Upper lobe of left lung (tissue), 6 donors: Measurements from ENCODE around the gene PACSIN3. TPM values are rescaled to one million over a fixed set of nuclear protein-coding genes. Genes with fewer than 3 reads are reported as not detected.

Source experiments
- ATAC-seq, 2 donors: fragments of 200-7000 bp; cut with Tn5 transposase; one replicate each; pipeline ENCODE4 v1.9.1; 2022; ENCODE audit warnings: mild to moderate bottlenecking in 2 of 2, moderate library complexity in 2 of 2; ENCODE audit not compliant: low FRiP score in 2 of 2
- DNase-seq, 2 donors: peaks; one replicate each; pipeline ENCODE4 v3.0.0-alpha.2; 2019 to 2020
- H3K27ac ChIP-seq, 4 donors: fragments of 200-600 bp; sonication (generic); one replicate each; pipeline ENCODE4 v1.5.1; 2016 to 2019
- H3K27me3 ChIP-seq, 4 donors: fragments of 200-600 bp; sonication (generic); one replicate each; pipeline ENCODE4 v1.5.1; 2017 to 2019
- H3K36me3 ChIP-seq, 4 donors: fragments of 200-600 bp; sonication (generic); one replicate each; pipeline ENCODE4 v1.5.1; 2016 to 2019
- H3K4me1 ChIP-seq, 4 donors: fragments of 200-600 bp; sonication (generic); one replicate each; pipeline ENCODE4 v1.5.1; 2018 to 2019
- H3K4me3 ChIP-seq, 4 donors: fragments of 200-600 bp; sonication (generic); one replicate each; pipeline ENCODE4 v1.5.1; 2017 to 2019; ENCODE audit warnings: mild to moderate bottlenecking in 2 of 4, moderate library complexity in 1 of 4
- H3K9me3 ChIP-seq, 4 donors: fragments of 200-600 bp; sonication (generic); one replicate each; pipeline ENCODE4 v1.5.1; 2018 to 2019
- EP300 ChIP-seq, 4 donors: sonication (generic); formaldehyde crosslinking; IDR thresholded peaks; one replicate each; pipeline ENCODE4 v1.5.1; 2017; ENCODE audit warnings: antibody characterized with exemption in 4 of 4, control low read depth in 2 of 4
- POLR2A ChIP-seq, 4 donors: fragments of 450-650 bp; IDR thresholded peaks; one replicate each; pipeline ENCODE4 v1.5.1; 2016 to 2017; ENCODE audit warnings: antibody characterized with exemption in 4 of 4, mild to moderate bottlenecking in 2 of 4
- POLR2AphosphoS5 ChIP-seq, 2 donors: sonication (generic); formaldehyde crosslinking; IDR thresholded peaks; one replicate each; pipeline ENCODE4 v1.5.1; 2017; ENCODE audit warnings: antibody characterized with exemption in 2 of 2
- WGBS, 2 donors: methylation state at CpG; one replicate each; pipeline ENCODE4 v1.1.5; 2017 to 2018; 5-methylcytosine and 5-hydroxymethylcytosine counted together
- total RNA-seq, 6 donors: library from RNA; depleted of rRNA in 4 of 6; stranded (reverse); fragments of >200 nt in 4 of 6; gene quantifications; one replicate each; pipeline versions ENCODE4 v1.1.0 to v1.2.1, GENCODE V29; 2016 to 2021
- TF ChIP-seq, protein P1 (sequence below), 6 experiments: fragments of 450-650 bp in 4 of 6; fragments of 200-600 bp in 2 of 6; sonication (generic) in 2 of 6; IDR thresholded peaks; one replicate each; pipeline ENCODE4 v1.5.1; 2016 to 2019; ENCODE audit warnings: antibody characterized with exemption in 6 of 6
- donor health status: DM: no; HTN: no; CAD: no; lungs with moderate emphysema.
- donor health status: DM: no; HTN: yes; CAD: no; lungs with severe emphysema.

The PACSIN3 gene
- total RNA-seq, 6 donors from 2014 or later = 26.8 to 97.4 (median 52.8) TPM

DNA sequence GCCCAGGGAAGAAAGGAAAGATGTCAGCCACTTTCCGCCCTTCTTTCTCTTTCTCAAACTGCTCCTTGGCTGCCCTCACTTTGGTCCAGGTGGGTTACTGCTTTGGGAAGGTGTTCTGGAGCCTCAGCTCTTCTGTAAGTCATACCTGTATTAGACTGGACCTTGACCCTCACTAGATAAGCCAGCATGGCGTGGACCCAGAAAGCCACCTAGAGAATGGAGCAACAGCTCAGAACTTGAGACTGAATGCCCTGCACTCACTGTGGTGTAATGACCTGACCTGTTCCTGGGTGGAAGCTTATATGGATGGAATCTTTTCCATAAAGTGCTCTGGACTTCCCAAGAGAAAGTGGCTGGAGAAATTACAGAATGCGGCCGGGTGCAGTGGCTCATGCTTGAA, 46.8 kb upstream of the PACSIN3 start:
- Histone ChIP-seq H3K4me3 (no peak overlapping the region), H3K4me1 (no peaks in the 10 kb centered on the region), H3K36me3 (peaks cover 0 to 14% (median 8%) of the 10 kb centered on the region in 4 donors), H3K9me3 (no peaks in the 10 kb centered on the region), H3K27me3 (no peaks in the 10 kb centered on the region), H3K27ac (no peak overlapping the region)
- 98 to 100% methylated on average over 4 of the region's 4 CpGs for WGBS, 2 donors
- no peak for DNase-seq
- no peak for ATAC-seq
- TF ChIP-seq POLR2A (IDR thresholded peaks at IDR 0.05) = no peak
- no peak for TF ChIP-seq EP300 (IDR thresholded peaks at IDR 0.05)
- no peak for TF ChIP-seq POLR2AphosphoS5 (IDR thresholded peaks at IDR 0.05)
- TF ChIP-seq, protein P1, sequence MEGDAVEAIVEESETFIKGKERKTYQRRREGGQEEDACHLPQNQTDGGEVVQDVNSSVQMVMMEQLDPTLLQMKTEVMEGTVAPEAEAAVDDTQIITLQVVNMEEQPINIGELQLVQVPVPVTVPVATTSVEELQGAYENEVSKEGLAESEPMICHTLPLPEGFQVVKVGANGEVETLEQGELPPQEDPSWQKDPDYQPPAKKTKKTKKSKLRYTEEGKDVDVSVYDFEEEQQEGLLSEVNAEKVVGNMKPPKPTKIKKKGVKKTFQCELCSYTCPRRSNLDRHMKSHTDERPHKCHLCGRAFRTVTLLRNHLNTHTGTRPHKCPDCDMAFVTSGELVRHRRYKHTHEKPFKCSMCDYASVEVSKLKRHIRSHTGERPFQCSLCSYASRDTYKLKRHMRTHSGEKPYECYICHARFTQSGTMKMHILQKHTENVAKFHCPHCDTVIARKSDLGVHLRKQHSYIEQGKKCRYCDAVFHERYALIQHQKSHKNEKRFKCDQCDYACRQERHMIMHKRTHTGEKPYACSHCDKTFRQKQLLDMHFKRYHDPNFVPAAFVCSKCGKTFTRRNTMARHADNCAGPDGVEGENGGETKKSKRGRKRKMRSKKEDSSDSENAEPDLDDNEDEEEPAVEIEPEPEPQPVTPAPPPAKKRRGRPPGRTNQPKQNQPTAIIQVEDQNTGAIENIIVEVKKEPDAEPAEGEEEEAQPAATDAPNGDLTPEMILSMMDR (IDR thresholded peaks at IDR 0.05) = no peak

DNA sequence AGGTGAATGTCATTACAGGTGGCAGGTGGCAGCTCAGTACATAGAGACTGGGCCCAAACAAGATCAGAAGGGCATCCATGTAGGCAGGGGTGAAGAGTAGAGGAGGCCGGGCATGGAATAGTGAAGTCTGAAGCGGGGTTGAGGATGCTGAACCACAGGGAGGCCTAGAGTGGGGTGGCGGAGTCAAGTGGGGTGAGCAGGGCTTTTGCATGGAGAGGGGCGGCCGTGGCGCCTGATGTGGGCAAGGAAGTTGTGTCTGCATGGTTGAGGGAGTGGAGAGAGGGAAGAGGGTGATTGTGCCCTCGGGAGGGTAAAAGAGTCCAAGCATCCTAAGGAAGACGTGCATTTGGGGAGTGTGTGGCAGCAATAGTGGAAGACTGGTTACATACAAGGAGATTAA, 42.9 kb upstream of the PACSIN3 start:
- Histone ChIP-seq H3K36me3 (peaks cover 0 to 22% (median 4%) of the 10 kb centered on the region in 4 donors), H3K4me1 (no peaks in the 10 kb centered on the region), H3K27ac (no peak overlapping the region), H3K9me3 (no peaks in the 10 kb centered on the region), H3K4me3 (no peak overlapping the region), H3K27me3 (no peaks in the 10 kb centered on the region)
- WGBS, 2 donors = 92 to 98% methylated on average over 8 of the region's 8 CpGs
- no peak for ATAC-seq
- DNase-seq = no peak
- TF ChIP-seq, protein P1 (IDR thresholded peaks at IDR 0.05) = no peak
- no peak for TF ChIP-seq POLR2AphosphoS5 (IDR thresholded peaks at IDR 0.05)
- no peak for TF ChIP-seq POLR2A (IDR thresholded peaks at IDR 0.05)
- TF ChIP-seq EP300 (IDR thresholded peaks at IDR 0.05) = no peak

DNA sequence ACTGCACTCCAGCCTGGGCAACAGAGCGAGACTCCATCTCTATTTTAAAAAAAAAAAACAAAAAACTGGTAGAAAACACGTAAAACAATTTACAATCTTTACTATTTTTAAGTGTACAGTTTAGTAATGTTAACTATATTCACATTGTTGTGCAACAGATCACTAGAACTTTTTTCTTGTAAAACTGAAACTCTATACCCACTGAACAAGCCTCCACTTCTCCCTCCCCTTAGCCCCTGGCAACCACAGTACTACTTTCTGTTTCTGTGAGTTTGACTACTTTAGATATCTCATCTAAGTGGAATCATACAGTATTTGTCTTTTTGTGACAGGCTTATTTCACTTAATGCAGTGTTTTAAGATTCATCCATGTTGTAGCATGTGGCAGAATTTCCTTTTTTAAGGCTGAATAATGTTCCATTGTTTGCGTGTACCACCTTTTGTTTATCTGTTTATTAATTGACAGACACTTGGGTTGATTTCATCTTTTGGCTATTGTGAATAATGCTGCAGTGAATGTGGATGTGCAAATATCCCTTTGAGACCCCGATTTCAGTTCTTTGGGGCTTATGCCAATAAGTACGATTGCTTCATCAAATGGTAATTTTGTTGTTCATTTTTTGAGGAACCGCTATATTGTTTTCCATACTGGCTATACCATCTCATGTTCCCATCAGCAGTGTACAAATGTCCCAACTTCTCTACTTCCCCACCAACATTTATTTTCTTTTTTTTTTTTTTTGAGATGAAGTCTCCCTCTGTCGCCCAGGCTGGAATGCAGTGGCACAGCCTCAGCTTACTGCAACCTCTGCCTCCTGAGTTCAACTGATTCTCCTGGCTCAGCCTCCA, 39.5 kb upstream of the PACSIN3 start:
- WGBS, 2 donors = 85 to 92% methylated on average over 7 of the region's 7 CpGs
- DNase-seq (no peak), ATAC-seq (peak in 1 of 2 donors; percentile 36)
- Histone ChIP-seq H3K27ac (peak overlapping the region in 1 of 4 donors; percentile 16), H3K9me3 (no peaks in the 10 kb centered on the region), H3K27me3 (no peaks in the 10 kb centered on the region), H3K36me3 (peaks cover 6 to 47% (median 15%) of the 10 kb centered on the region in 4 donors), H3K4me3 (no peak overlapping the region), H3K4me1 (no peaks in the 10 kb centered on the region)
- TF ChIP-seq POLR2A (IDR thresholded peaks at IDR 0.05) (no peak), EP300 (IDR thresholded peaks at IDR 0.05) (no peak), POLR2AphosphoS5 (IDR thresholded peaks at IDR 0.05) (no peak)
- TF ChIP-seq, protein P1 (IDR thresholded peaks at IDR 0.05) = no peak

DNA sequence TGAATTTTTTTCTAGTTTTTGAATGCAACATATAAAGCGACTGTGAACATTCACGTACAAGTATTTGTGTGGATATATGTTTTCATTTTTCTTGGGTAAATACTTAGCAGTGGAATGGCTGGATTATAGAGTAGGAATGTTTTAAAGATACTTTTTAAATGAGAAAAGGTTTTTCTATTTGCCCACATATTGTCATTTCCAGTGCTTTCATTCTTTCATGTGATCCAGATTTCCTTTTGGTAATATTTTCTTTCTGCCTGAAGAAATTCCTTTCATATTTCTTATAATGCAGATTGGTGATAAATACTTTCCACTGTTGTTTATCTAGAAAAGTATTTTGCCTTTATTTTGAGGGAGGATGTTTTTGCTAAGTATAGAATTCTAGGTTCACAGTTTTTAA, 36.5 kb upstream of the PACSIN3 start:
- Histone ChIP-seq H3K36me3 (peaks cover 4 to 53% (median 20%) of the 10 kb centered on the region in 4 donors), H3K4me3 (no peak overlapping the region), H3K27ac (no peak overlapping the region), H3K27me3 (no peaks in the 10 kb centered on the region), H3K9me3 (no peaks in the 10 kb centered on the region), H3K4me1 (peaks cover 0 to 5% (median 0%) of the 10 kb centered on the region in 4 donors)
- no peak for ATAC-seq
- TF ChIP-seq POLR2A (IDR thresholded peaks at IDR 0.05) (no peak), POLR2AphosphoS5 (IDR thresholded peaks at IDR 0.05) (no peak), EP300 (IDR thresholded peaks at IDR 0.05) (no peak)
- TF ChIP-seq, protein P1 (IDR thresholded peaks at IDR 0.05) = no peak
- 93 to 94% methylated on average over 2 of the region's 2 CpGs for WGBS, 2 donors
- DNase-seq = no peak
